ENCODE measurements around the gene RELL2.

RELL2 gene

DNA sequence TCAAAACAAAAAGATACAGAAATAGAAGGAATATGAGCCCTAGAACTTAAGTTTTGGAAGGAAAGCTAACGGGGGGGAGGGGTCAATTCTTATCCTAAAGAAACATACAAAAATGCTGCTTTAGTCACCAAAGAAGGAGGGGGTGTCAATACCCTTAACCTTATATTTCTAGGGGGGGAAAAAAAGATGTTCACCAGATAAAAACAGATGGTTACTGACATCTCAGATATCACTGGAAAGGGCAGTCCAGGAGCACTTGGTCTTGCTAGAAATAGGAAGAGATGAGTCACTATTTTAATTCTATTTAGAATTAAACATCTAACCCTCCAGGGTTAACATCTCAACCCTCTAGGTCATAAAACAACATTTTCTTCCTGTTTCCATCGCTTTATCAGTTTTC lies 19.7 kb upstream of the RELL2 start:
- TF ChIP-seq, protein P1, sequence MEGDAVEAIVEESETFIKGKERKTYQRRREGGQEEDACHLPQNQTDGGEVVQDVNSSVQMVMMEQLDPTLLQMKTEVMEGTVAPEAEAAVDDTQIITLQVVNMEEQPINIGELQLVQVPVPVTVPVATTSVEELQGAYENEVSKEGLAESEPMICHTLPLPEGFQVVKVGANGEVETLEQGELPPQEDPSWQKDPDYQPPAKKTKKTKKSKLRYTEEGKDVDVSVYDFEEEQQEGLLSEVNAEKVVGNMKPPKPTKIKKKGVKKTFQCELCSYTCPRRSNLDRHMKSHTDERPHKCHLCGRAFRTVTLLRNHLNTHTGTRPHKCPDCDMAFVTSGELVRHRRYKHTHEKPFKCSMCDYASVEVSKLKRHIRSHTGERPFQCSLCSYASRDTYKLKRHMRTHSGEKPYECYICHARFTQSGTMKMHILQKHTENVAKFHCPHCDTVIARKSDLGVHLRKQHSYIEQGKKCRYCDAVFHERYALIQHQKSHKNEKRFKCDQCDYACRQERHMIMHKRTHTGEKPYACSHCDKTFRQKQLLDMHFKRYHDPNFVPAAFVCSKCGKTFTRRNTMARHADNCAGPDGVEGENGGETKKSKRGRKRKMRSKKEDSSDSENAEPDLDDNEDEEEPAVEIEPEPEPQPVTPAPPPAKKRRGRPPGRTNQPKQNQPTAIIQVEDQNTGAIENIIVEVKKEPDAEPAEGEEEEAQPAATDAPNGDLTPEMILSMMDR (IDR thresholded peaks at IDR 0.05; ENCODE audit: low read depth, low read length, poor library complexity, severe bottlenecking): no peak
- TF ChIP-seq EZH2phosphoT487 (IDR thresholded peaks at IDR 0.05; ENCODE audit: borderline replicate concordance, low read length): no peak
- Histone ChIP-seq H3K27ac (ENCODE audit: low read depth, low read length) (no peak overlapping the region), H3K9me3 (ENCODE audit: control insufficient read depth, insufficient read depth, low read length) (no peaks in the 10 kb centered on the region), H3K4me1 (ENCODE audit: control insufficient read depth, low read length) (peaks cover 52% of the 10 kb centered on the region), H3K4me3 (ENCODE audit: low read length) (peak overlapping the region; percentile 71), H3K79me2 (ENCODE audit: control insufficient read depth, low read length) (peaks cover 64% of the 10 kb centered on the region), H3K9me2 (replicated peaks; ENCODE audit: control insufficient read depth, low read length) (no peaks in the 10 kb centered on the region), H4K20me1 (ENCODE audit: control insufficient read depth, insufficient read depth, low read depth, low read length) (peaks cover 7% of the 10 kb centered on the region; the same call in 1 of the 2 replicates), H3K36me3 (ENCODE audit: control insufficient read depth, low read length) (peaks cover 47% of the 10 kb centered on the region), H3F3A (ENCODE audit: control insufficient read depth, insufficient read depth) (peaks cover 16% of the 10 kb centered on the region), H3K4me2 (ENCODE audit: low read length) (peak overlapping the region; percentile 71), H3K27me3 (ENCODE audit: control insufficient read depth, low read length) (no peaks in the 10 kb centered on the region)

DNA sequence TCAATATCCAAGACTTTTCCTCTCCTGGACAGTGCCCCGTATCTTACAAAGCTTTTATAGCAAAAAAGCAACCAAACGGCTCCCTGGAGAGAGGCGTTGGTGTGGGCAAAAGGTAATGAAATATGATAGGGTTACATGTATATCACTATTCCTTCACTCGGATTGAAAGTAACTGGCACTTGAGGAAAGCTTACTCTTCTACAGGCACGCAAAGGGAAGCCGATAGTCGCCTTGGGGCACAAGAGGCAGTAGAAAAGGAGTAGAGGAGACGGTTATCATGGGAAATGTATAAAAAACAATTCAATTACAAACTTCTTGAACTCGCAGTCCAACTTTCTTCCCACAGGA lies 19.1 kb upstream of the RELL2 start:
- Histone ChIP-seq H3K79me2 (ENCODE audit: control insufficient read depth, low read length) (peaks cover 59% of the 10 kb centered on the region), H3K4me2 (ENCODE audit: low read length) (peak overlapping the region; percentile 71), H3K4me3 (ENCODE audit: low read length) (peak overlapping the region; percentile 71), H3K27ac (ENCODE audit: low read depth, low read length) (no peak overlapping the region), H3K9me3 (ENCODE audit: control insufficient read depth, insufficient read depth, low read length) (no peaks in the 10 kb centered on the region), H3K36me3 (ENCODE audit: control insufficient read depth, low read length) (peaks cover 49% of the 10 kb centered on the region), H3F3A (ENCODE audit: control insufficient read depth, insufficient read depth) (peaks cover 16% of the 10 kb centered on the region), H3K9me2 (replicated peaks; ENCODE audit: control insufficient read depth, low read length) (no peaks in the 10 kb centered on the region), H3K4me1 (ENCODE audit: control insufficient read depth, low read length) (peaks cover 52% of the 10 kb centered on the region), H4K20me1 (ENCODE audit: control insufficient read depth, insufficient read depth, low read depth, low read length) (peaks cover 7% of the 10 kb centered on the region; the same call in 1 of the 2 replicates), H3K27me3 (ENCODE audit: control insufficient read depth, low read length) (no peaks in the 10 kb centered on the region)
- TF ChIP-seq, protein P1 (IDR thresholded peaks at IDR 0.05; ENCODE audit: low read depth, low read length, poor library complexity, severe bottlenecking): no peak
- no peak for TF ChIP-seq EZH2phosphoT487 (IDR thresholded peaks at IDR 0.05; ENCODE audit: borderline replicate concordance, low read length)

DNA sequence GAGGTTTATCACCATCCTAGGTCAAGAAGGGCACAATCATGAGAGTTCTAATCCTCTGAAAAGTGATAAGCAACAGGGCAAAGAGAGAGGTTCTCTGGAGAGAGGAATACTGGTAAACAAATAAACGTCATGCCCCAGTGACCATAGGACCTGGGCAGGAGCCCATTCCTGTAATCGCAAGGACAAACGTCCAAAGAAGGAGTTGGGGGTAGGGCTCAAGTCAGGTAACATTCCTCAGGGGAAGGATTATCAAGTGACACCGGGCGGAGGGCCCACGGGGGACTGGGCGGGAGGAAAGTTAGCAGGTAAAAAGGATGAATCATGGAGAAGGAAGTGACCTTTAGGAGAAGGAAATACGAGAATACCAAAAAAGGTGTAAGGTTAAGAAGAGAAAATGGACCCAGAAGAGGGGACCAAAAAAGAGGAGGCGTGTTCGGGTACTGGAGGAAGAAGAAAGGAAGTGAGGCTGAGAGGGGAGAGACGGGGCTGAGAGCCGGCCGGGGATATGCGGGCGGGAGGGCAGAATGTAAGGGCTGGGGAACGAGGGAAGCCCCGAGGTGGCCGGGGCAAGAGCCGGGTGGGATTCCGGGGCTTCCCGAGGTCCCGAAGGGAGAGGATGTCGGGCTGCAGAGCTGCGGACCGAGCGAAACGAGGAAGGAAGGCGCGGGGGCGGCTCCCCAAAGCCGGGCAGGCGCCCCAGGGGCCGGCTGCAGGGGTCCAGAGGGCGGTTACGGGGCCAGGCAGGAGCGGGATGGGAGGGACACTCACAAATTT lies 18.6 kb upstream of the RELL2 start:
- Histone ChIP-seq H3K4me1 (ENCODE audit: control insufficient read depth, low read length) (peaks cover 47% of the 10 kb centered on the region), H3K9me3 (ENCODE audit: control insufficient read depth, insufficient read depth, low read length) (no peaks in the 10 kb centered on the region), H3F3A (ENCODE audit: control insufficient read depth, insufficient read depth) (peaks cover 16% of the 10 kb centered on the region), H3K79me2 (ENCODE audit: control insufficient read depth, low read length) (peaks cover 53% of the 10 kb centered on the region), H3K27ac (ENCODE audit: low read depth, low read length) (peak overlapping the region; percentile 51), H3K4me2 (ENCODE audit: low read length) (peak overlapping the region; percentile 71), H3K27me3 (ENCODE audit: control insufficient read depth, low read length) (no peaks in the 10 kb centered on the region), H4K20me1 (ENCODE audit: control insufficient read depth, insufficient read depth, low read depth, low read length) (peaks cover 7% of the 10 kb centered on the region; the same call in 1 of the 2 replicates), H3K4me3 (ENCODE audit: low read length) (peak overlapping the region; percentile 71), H3K9me2 (replicated peaks; ENCODE audit: control insufficient read depth, low read length) (no peaks in the 10 kb centered on the region), H3K36me3 (ENCODE audit: control insufficient read depth, low read length) (peaks cover 54% of the 10 kb centered on the region)
- no peak for TF ChIP-seq EZH2phosphoT487 (IDR thresholded peaks at IDR 0.05; ENCODE audit: borderline replicate concordance, low read length)
- TF ChIP-seq, protein P1 (IDR thresholded peaks at IDR 0.05; ENCODE audit: low read depth, low read length, poor library complexity, severe bottlenecking): no peak

Data from DOHH2 (cell line).